Activated T-cell treated with anti-CD3 and anti-CD28 coated beads, Interleukin-2, amount 50 U/mL, for 48 hours (primary cell): ENCODE data around the gene DCXR.

Source experiments
- DNase-seq, 2 experiments: peaks; one replicate each; pipeline ENCODE4 v3.0.0-alpha.2; 2020

The DCXR gene

GRCh38 chr17:82037092-82037888 is at the start of gene DCXR:
TSS of gene DCXR (minus strand) at chr17:82037697. CDS start at chr17:82037682, 15 bp downstream.
- DNase-seq: peak; percentile 97

GRCh38 chr17:82085931-82086764 is 48.7 kb upstream of the DCXR start:
- no peak for DNase-seq

GRCh38 chr17:82085031-82085861 is 47.7 kb upstream of the DCXR start:
- no peak for DNase-seq

- no peak for DNase-seq
These were observed 47.0 kb upstream of the DCXR start for GRCh38 chr17:82084373-82085030.

- no peak for DNase-seq
These were observed 46.2 kb upstream of the DCXR start for GRCh38 chr17:82083533-82084359.

- no peak for DNase-seq
These were observed 45.5 kb upstream of the DCXR start for GRCh38 chr17:82083009-82083408.

- DNase-seq: no peak
These were observed 45.0 kb upstream of the DCXR start for GRCh38 chr17:82082456-82082855.

- no peak for DNase-seq
These were observed 44.5 kb upstream of the DCXR start for GRCh38 chr17:82081966-82082365.

- no peak for DNase-seq
These were observed 44.0 kb upstream of the DCXR start for GRCh38 chr17:82081546-82081945.

- DNase-seq: no peak
These were observed 43.4 kb upstream of the DCXR start for GRCh38 chr17:82080789-82081464.

- DNase-seq: no peak
These were observed 42.7 kb upstream of the DCXR start for GRCh38 chr17:82080048-82080788.

- DNase-seq: no peak
These were observed 41.6 kb upstream of the DCXR start for GRCh38 chr17:82079001-82079677.

GRCh38 chr17:82078433-82078832 is 40.9 kb upstream of the DCXR start:
- DNase-seq: no peak

GRCh38 chr17:82077617-82078358 is 40.3 kb upstream of the DCXR start:
- DNase-seq: no peak

- no peak for DNase-seq
These were observed 39.5 kb upstream of the DCXR start for GRCh38 chr17:82076785-82077591.

GRCh38 chr17:82076018-82076784 is 38.7 kb upstream of the DCXR start:
- no peak for DNase-seq

- no peak for DNase-seq
These were observed 35.9 kb upstream of the DCXR start for GRCh38 chr17:82073446-82073845.
